WERI-Rb-1 (cell line): ENCODE results near the gene WHRN.

ENCODE experiments used
- DNase-seq: peaks from one replicate; pipeline ENCODE4 v3.0.0-alpha.2; 2020
- H3K27ac ChIP-seq: fragments of 250-450 bp; sonication (Bioruptor Pico); 2 replicates; pipeline ENCODE4 v1.5.1; 2020; ENCODE audit warnings: mild to moderate bottlenecking, moderate library complexity
- H3K27me3 ChIP-seq: fragments of 250-450 bp; sonication (Bioruptor Pico); 2 replicates; pipeline ENCODE4 v1.5.1; 2021; ENCODE audit warnings: mild to moderate bottlenecking, low read depth, moderate library complexity; ENCODE audit not compliant: insufficient read depth, severe bottlenecking
- H3K36me3 ChIP-seq: fragments of 250-450 bp; sonication (Bioruptor Pico); 2 replicates; pipeline ENCODE4 v1.5.1; 2020; ENCODE audit warnings: mild to moderate bottlenecking, moderate library complexity
- H3K4me3 ChIP-seq: 2 replicates; pipeline ENCODE4 v1.5.1; 2011; ENCODE audit warnings: low read depth, mild to moderate bottlenecking, control low read depth, low read length
- H3K9me3 ChIP-seq: fragments of 250-450 bp; sonication (Bioruptor Pico); 2 replicates; pipeline ENCODE4 v1.5.1; 2021; ENCODE audit warnings: mild to moderate bottlenecking, moderate library complexity; ENCODE audit not compliant: severe bottlenecking
- TF ChIP-seq, protein P1 (sequence below): IDR thresholded peaks from 2 replicates; pipeline ENCODE4 v1.5.1; 2011; ENCODE audit warnings: low read depth, mild to moderate bottlenecking, control low read depth, inconsistent platforms, low read length

Gene WHRN

DNA sequence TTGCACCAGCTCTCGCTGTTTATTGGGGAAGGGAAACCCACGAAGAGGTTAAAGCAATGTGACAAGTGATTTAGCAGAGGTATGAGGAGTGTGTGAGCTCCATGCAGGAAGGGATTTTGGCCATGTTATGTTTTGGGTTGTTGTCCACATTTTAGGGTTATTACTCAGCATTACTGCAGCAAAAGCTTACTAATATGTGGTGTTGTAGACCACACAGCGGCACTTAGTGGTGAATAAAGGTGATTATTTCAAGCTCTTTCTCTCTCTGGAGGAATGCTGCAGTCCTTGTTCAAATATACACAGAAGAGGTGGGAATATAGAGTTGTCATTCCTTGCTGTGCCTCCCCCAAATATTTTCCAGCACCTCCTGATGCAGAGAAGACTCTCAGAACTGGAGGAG lies 87.8 kb downstream of the WHRN start:
- H3K27me3 ChIP-seq, result no peaks in the 10 kb centered on the region
- no peak overlapping the region for H3K27ac ChIP-seq
- H3K4me3 ChIP-seq, result no peak overlapping the region
- DNase-seq, result no peak
- no peaks in the 10 kb centered on the region for H3K9me3 ChIP-seq
- TF ChIP-seq, protein P1, sequence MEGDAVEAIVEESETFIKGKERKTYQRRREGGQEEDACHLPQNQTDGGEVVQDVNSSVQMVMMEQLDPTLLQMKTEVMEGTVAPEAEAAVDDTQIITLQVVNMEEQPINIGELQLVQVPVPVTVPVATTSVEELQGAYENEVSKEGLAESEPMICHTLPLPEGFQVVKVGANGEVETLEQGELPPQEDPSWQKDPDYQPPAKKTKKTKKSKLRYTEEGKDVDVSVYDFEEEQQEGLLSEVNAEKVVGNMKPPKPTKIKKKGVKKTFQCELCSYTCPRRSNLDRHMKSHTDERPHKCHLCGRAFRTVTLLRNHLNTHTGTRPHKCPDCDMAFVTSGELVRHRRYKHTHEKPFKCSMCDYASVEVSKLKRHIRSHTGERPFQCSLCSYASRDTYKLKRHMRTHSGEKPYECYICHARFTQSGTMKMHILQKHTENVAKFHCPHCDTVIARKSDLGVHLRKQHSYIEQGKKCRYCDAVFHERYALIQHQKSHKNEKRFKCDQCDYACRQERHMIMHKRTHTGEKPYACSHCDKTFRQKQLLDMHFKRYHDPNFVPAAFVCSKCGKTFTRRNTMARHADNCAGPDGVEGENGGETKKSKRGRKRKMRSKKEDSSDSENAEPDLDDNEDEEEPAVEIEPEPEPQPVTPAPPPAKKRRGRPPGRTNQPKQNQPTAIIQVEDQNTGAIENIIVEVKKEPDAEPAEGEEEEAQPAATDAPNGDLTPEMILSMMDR, result no peak
- no peaks in the 10 kb centered on the region for H3K36me3 ChIP-seq

DNA sequence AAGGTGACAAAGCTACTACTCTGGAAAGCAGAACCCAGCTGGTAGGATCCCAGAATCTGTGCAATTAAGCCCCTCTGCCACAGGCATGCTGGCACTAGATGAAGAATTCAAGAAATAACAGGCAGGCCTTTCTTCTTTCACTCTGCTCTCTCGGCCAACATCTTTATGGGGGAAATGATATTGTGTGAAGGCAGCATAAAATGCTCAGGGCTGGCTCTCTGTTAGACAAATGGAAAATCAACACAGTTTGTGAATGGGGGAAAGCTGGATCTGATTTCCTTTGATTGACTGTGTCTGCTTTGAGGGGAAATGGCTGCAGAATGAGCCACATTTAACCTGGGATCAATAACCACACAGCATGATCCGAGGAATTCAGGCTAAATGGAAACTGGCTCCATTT lies 88.4 kb downstream of the WHRN start:
- Histone ChIP-seq H3K9me3 (no peaks in the 10 kb centered on the region), H3K36me3 (no peaks in the 10 kb centered on the region), H3K4me3 (no peak overlapping the region), H3K27me3 (no peaks in the 10 kb centered on the region), H3K27ac (no peak overlapping the region)
- TF ChIP-seq, protein P1, result no peak
- DNase-seq, result no peak

DNA sequence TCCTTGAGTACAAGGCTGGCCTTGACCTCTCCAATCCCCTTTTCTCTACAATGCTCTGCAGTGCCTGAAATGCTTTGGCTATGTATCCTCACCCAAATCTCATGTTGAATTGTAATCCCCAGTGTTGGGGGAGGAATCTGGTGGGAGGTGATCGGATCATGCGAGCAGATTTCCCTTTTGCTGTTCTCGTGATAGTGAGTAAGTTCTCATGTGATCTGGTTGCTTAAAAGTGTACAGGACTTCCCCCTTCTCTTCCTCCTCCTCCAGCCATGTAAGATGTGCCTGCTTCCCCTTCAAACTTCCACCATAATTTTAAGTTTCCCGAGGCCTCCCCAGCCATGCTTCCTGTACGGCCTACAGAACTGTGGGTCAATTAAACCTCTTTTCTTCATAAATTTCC lies 89.0 kb downstream of the WHRN start:
- Histone ChIP-seq H3K36me3 (no peaks in the 10 kb centered on the region), H3K4me3 (no peak overlapping the region), H3K9me3 (no peaks in the 10 kb centered on the region), H3K27ac (no peak overlapping the region), H3K27me3 (no peaks in the 10 kb centered on the region)
- TF ChIP-seq, protein P1, result no peak
- no peak for DNase-seq

DNA sequence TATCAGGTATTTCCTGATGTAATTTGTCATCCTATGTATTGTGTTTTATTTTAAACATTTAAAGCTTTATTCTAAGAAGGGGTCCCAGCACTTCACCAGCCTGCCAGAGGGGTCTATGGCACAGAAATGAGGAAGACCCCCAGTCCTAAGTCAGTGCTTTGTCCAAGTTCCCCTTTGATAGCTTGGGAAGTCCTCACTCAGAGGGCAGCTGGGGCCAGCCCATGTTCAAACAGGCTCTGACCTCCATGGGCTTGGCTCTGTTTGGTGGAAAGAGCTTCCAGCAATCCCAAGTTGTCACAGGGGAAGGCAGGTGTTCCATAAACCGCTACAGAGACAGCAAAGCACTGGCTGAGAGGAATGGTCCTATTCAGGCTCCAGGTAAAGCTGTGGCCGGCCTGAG lies 90.9 kb downstream of the WHRN start:
- Histone ChIP-seq H3K27me3 (no peaks in the 10 kb centered on the region), H3K27ac (no peak overlapping the region), H3K9me3 (no peaks in the 10 kb centered on the region), H3K4me3 (no peak overlapping the region), H3K36me3 (no peaks in the 10 kb centered on the region)
- no peak for DNase-seq
- TF ChIP-seq, protein P1, result no peak

DNA sequence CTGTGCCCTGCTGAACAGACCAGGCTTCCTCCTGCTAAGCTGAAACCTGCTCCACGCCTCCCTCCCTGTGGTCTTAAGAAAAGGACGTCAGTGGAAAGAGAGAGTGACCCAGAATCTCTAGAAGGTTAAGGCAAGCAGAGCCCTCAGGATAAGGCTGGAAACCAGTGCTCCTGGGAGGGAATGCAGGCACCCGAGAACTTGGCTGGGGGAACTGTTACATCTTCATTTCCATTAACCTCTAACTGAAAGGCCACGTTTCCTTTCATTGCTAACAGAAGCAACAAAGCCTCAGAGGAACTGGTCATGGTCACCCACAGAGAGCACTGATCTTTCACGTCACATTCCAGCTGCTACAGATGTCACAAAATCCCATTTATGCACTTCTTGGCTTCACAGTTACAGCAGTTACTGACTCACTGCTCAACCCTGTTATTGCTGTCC lies 91.4 kb downstream of the WHRN start:
- Histone ChIP-seq H3K36me3 (no peaks in the 10 kb centered on the region), H3K4me3 (no peak overlapping the region), H3K27ac (no peak overlapping the region), H3K27me3 (no peaks in the 10 kb centered on the region), H3K9me3 (no peaks in the 10 kb centered on the region)
- DNase-seq, result no peak
- TF ChIP-seq, protein P1, result no peak

DNA sequence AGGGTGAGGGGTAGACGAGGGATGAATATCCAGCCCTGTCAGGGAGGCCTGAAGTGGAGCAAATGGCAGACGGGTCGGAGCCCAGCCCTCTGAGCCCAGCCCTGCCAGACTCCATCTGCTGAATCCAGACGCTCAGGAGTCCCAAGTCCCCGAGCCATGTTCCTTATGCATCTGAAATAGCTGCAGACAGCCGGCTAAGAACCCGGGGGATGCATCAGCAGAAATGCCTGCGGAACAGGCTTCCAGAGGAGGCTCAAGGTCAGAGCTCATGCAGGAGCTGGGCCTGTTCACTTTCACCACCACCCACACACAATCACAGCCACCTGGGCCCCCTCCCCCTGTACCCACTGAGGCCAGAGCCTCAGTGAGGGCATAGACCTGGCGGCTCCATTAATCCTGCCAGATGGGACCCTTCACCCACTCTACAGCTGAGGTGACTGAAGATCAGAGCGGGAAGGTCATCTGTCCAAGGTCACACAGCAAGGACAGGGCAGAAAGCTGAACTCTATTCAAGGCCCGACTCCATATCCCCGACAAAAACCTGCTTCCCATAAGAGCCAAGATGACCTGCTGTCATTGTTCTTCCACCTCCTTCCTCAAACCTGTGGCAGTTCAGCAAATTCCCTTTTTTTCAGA lies 93.1 kb downstream of the WHRN start:
- Histone ChIP-seq H3K27ac (peak overlapping the region; percentile 59), H3K4me3 (no peak overlapping the region), H3K36me3 (no peaks in the 10 kb centered on the region), H3K9me3 (no peaks in the 10 kb centered on the region), H3K27me3 (no peaks in the 10 kb centered on the region)
- DNase-seq, result peak; percentile 70
- TF ChIP-seq, protein P1, result no peak
